Stimulated activated CD4-positive, alpha-beta T cell treated with anti-CD3 and anti-CD28 coated beads, Interleukin-2, amount 100 ng/mL, for 48 hours (primary cell): ENCODE results near the gene OLFML2A.

Source experiments
- DNase-seq, 2 donors: peaks; one replicate each; pipeline ENCODE4 v3.0.0-alpha.2; 2020

Gene OLFML2A

DNA sequence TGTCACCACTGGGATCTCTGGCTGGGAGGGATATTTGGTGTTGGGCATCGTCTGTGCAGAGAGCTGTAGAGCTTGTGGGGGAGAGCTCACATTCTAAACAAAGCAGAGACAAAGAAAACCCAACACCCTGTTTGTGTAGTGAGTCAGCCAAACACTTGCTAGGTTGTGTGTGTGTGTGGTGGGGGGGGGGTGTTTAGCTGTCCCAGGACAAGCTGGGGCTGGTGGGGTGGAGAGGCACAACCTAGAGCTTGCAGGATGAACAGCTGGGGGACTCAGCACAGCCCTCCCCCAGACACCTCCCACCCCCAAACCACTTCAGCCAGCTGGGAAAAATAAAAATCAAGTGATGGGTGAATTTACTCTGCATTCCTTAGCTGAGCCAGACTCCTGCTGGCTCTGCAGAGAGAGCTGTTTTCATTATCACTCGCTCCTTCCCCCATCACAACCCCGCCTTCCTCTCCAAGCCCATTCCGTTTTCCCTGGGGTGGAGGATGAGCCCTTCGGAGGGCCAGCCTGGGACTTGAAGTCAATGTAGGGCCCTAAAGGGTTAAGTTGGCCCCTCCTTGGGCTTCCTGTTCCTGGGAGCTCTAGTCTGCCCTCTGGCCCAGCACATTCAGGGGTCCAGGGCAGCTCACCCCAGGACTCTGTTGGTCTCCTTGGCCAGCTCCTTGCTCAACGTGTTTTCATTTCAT is 2.6 kb downstream of the OLFML2A start:
- DNase-seq = no peak

- no peak for DNase-seq
Measured at GRCh38 chr9:124780060-124780756, 3.3 kb downstream of the OLFML2A start.

- no peak for DNase-seq
Measured at GRCh38 chr9:124780757-124781151, 3.8 kb downstream of the OLFML2A start.

DNA sequence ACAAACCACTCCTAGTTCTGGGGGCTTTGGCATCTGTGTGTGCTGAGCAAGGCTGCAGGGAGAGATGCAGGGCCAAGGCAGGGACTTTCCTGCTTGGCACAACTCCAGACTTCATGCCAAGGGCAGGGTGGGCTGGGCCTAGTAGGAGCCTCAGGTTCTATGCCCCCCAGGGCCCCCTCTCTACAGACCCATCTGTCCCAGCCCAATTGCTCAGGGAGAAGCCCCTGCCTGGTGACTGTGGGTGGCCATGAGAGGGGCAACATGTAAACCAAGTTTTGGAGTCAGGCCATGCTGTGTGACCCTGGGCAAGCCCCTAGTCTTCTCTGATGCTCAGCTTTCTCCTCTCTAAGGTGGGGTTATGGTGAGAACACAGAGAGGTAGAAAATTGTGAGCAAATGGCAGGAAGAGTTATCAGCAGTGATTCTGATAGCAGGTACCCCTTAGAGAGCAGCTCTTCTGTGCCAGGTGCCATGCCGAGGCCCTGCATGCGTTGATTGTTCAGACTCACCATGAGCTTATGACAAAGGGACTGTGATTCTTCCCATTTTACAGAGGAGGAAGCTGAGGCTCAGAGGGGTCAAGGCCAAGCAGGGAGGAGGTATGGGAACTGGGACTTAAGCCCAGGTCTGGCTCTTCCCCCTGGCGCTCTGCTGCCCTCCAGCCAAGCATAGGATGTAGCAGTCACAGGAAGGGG is 5.2 kb downstream of the OLFML2A start:
- no peak for DNase-seq

- DNase-seq = no peak
Measured at GRCh38 chr9:124782661-124783574, 6.0 kb downstream of the OLFML2A start.

- DNase-seq = no peak
Measured at GRCh38 chr9:124783830-124784229, 6.9 kb downstream of the OLFML2A start.

DNA sequence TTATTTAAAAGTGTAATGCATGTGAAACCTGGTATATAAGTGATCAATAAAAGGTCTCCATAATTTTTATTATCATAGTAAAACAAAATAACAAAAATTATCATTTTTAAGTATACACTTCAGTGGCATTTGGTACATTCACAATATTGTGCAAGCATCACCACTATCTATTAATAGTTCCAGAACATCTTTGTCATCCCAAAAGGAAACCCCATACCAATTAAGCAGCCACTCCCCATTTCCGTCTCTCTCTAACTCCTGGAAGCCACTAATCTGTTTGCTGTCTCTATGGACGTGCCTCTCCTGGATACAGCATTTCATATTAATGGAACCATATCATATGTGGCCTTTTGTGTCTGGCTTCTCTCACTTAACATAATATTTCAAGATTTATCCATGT is 7.6 kb downstream of the OLFML2A start:
- DNase-seq = no peak

DNA sequence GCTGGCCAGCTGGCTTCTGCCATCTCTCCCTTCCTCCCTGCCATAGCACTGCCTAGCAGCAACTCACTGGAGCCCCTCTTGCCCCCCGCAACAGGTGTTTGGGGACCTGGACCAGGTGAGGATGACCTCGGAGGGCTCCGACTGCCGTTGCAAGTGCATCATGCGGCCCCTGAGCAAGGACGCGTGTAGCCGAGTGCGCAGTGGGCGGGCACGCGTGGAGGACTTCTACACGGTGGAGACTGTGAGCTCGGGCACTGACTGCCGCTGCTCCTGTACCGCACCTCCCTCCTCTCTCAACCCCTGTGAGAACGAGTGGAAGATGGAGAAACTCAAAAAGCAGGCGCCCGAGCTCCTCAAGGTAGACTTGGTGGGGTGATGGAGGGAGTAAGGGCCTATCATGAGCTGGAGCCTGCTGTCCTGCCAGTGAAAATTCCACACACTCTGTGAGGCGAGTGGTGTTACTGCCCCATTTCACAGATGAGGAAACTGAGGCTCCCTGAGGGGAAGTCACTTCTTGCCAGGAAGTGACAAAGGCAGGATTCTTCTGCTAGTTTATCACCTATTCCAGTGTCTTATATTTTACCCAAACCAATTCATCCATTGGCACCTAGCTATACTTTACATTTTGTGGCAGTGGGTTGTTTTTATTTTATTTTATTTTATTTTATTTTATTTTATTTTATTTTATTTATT is 10.1 kb downstream of the OLFML2A start:
- DNase-seq = no peak

GRCh38 chr9:124788542-124789217 is 11.7 kb downstream of the OLFML2A start:
- no peak for DNase-seq

DNA sequence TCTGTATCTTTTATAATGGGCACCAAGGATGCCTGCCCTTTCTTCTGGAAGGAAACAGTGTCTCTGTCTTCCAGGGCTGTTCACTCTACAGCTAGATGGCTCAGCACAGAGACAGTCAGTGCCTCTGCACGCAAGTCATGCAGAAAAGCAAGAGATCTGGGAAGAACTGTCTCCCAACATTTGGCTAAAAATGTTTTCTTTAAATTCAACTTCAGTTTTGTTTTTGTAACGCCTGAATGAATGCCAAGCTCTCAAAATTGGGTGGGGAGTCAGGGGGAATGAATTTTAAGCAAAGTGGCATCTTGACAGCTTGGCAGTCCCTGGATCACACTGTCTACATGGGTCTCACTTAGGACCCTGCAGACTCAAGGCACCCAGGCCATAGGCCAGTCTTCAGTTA is 12.6 kb downstream of the OLFML2A start:
- DNase-seq = no peak

DNA sequence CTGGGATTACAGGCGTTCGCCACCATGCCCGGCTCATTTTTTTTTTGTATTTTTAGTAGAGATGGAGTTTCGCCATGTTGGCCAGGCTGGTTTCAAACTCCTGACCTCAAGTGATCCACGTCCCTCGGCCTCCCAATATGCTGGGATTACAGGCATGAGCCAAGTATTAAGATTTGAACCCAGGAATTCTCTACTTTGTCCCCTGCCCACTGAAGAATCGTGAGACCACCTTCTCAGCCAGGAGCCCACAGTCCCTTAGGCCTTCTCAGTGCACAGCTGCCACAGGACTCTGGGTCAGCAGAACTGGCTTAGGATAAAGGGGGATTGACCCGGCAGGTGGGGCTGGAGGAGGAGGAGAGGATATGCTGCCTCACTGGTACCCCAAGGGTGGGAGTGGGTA is 13.4 kb downstream of the OLFML2A start:
- no peak for DNase-seq

GRCh38 chr9:124790801-124791505 is 14.0 kb downstream of the OLFML2A start:
- DNase-seq = no peak

- DNase-seq = no peak
Measured at GRCh38 chr9:124792257-124793014, 15.5 kb downstream of the OLFML2A start.

DNA sequence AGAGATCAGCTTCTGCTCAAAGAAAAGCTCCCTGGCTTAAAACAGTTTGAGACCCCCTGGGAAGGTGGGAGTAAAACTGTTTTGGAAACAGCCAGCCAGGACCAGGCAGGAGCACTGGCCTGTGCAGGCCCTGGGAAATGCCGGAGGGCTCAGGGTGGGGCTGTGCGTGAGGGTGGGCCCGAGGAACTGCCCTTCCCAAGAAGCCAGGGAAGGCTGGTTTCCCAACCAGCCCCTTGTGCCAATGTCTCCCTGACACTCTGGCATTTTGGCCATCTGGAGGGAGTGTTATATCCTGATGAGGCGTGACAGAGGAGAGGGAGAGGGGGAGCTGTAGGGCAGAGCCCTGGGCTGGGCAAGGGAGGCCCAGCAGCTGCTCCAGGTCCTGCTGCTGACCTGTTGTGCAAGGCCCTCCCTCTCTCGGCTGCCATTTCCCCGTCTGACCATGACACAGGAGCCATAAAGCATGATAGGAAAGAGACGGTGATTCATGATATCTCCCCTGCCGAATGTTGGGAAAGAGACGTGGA is 16.1 kb downstream of the OLFML2A start:
- no peak for DNase-seq

- DNase-seq = no peak
Measured at GRCh38 chr9:124794902-124795491, 18.1 kb downstream of the OLFML2A start.

DNA sequence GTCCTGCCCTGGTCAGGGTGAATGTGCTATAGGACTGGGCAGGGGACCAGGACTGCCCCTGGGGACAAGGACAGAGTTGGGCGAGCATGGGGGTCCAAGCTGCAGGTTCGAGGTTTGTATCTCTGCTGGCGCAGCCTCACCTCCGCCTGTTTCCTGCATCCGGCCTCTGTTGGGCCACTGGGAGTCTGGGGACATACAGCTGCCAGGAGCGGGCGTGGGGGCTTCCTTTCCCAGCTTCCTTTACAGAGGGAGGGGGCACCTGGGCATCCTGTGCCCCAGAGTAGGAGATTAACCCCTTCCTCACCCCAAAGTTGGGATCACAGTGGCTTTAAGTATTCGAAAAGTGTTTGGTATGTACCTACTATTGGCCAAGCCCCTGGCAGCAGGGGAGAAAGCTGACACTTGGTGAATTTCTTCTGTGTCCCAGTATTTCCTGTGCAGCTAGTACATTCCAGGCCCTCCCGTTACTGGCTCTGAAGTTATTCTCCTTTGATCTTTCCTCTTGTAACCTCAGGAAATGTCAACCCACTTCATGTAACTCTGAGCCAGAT is 19.0 kb downstream of the OLFML2A start:
- no peak for DNase-seq

- DNase-seq = no peak
Measured at GRCh38 chr9:124797343-124798103, 20.6 kb downstream of the OLFML2A start.

- no peak for DNase-seq
Measured at GRCh38 chr9:124799274-124800006, 22.5 kb downstream of the OLFML2A start.
